Measurements from ENCODE around the gene TMEM229A.

DNA sequence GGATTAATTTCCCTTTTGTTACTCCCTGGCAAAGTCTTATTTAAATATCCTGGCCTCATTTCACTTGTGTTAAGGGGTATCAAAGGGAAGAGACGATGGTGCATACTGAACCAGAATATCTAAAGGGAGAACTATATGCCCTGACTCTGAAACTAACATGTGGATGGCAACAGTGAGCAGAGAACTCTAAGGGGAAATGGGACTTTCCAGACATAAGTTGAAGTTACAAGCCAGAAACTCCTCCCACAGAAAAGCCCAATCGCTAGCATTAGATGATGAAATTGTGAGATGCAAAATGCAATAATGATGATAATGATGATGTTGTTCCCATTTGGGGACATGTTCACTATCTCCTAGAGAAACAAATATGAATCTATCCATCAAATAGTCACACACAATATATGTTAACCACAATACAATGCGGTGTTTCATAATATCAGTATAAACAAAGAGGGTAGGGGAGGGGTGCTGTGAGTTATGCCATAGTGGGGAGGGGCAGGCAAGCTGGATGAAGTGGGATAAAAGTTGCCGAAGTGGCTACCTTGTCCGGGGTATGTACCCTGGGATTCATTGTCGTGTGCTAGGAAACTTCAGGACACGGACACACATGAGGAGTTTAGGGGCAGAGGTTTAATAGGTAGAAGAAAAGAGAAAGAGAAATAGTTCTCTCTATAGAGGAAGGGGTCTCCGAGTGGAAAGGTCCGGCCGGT is 37.1 kb downstream of the TMEM229A start:
- TF ChIP-seq CEBPB (tag; IDR thresholded peaks at IDR 0.05) (peak; percentile 46; the same call in 1 of the 2 replicates), NFRKB (IDR thresholded peaks at IDR 0.05; ENCODE audit: low read depth) (0 out of 2 replicates have a peak, but pooled peaks have one; percentile 18), NR1H2 (CRISPR knock-in tag; IDR thresholded peaks at IDR 0.05) (no peak), SMARCE1 (IDR thresholded peaks at IDR 0.05) (no peak), EP300 (IDR thresholded peaks at IDR 0.05; ENCODE audit: low read length) (peak; percentile 31; the same call in 1 of the 2 replicates), EZH2 (IDR thresholded peaks at IDR 0.05; ENCODE audit: borderline replicate concordance, low read depth, low read length) (no peak), ESRRB (CRISPR knock-in tag; IDR thresholded peaks at IDR 0.05; ENCODE audit: borderline replicate concordance) (no peak), HDAC2 (IDR thresholded peaks at IDR 0.05) (no peak), HNRNPLL (IDR thresholded peaks at IDR 0.05; ENCODE audit: low read depth, low read length, poor library complexity, severe bottlenecking) (no peak), FOXK1 (CRISPR knock-in tag; IDR thresholded peaks at IDR 0.05; ENCODE audit: borderline replicate concordance) (no peak)
- TF ChIP-seq, protein P1, sequence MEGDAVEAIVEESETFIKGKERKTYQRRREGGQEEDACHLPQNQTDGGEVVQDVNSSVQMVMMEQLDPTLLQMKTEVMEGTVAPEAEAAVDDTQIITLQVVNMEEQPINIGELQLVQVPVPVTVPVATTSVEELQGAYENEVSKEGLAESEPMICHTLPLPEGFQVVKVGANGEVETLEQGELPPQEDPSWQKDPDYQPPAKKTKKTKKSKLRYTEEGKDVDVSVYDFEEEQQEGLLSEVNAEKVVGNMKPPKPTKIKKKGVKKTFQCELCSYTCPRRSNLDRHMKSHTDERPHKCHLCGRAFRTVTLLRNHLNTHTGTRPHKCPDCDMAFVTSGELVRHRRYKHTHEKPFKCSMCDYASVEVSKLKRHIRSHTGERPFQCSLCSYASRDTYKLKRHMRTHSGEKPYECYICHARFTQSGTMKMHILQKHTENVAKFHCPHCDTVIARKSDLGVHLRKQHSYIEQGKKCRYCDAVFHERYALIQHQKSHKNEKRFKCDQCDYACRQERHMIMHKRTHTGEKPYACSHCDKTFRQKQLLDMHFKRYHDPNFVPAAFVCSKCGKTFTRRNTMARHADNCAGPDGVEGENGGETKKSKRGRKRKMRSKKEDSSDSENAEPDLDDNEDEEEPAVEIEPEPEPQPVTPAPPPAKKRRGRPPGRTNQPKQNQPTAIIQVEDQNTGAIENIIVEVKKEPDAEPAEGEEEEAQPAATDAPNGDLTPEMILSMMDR (IDR thresholded peaks at IDR 0.05 in 2 of 3, conservative IDR thresholded peaks at IDR 0.05 in 1 of 3; ENCODE audit: insufficient read depth in 2 of 3, low read depth in 1 of 3, low read length in 3 of 3), result no peak
